H1 (cell line): ENCODE data around the gene ZDHHC24.

Experiments used
- ATF2 ChIP-seq: IDR thresholded peaks from 2 replicates; pipeline ENCODE4 v1.6.1; 2012; ENCODE audit warnings: low read length, inconsistent platforms
- CBX5 ChIP-seq: fragments of 300-800, 300-1000 bp; sonication (generic); IDR thresholded peaks from 2 replicates; pipeline ENCODE4 v1.7.1; 2016; ENCODE audit warnings: antibody characterized with exemption, low read length, low read depth
- CHD1 ChIP-seq: IDR thresholded peaks from 2 replicates; pipeline ENCODE4 v1.6.1; 2012; ENCODE audit warnings: low read depth, low read length, improper control_type of control experiment
- CTCF ChIP-seq, 3 experiments: IDR thresholded peaks; 1 replicate in 2 of 3; 2 replicates in 1 of 3; pipeline versions ENCODE4 v1.5.1 to v1.6.1; 2011; ENCODE audit warnings: low read length in 3 of 3, mild to moderate bottlenecking in 3 of 3, inconsistent platforms in 2 of 3, low read depth in 1 of 3, moderate library complexity in 1 of 3; ENCODE audit not compliant: insufficient read depth in 1 of 3; ENCODE audit errors: control extremely low read depth in 1 of 3
- EP300 ChIP-seq, 2 experiments: IDR thresholded peaks; 1 replicate in 1 of 2; 2 replicates in 1 of 2; pipeline ENCODE4 v1.6.1; 2011 to 2012; ENCODE audit warnings: low read depth in 2 of 2, low read length in 2 of 2, mild to moderate bottlenecking in 2 of 2, borderline replicate concordance in 1 of 2, inconsistent platforms in 1 of 2, moderate library complexity in 1 of 2
- EZH2 ChIP-seq: fragments of 200-600 bp; sonication (generic); IDR thresholded peaks from 2 replicates; pipeline ENCODE4 v1.7.1; 2012; ENCODE audit warnings: low read depth, mild to moderate bottlenecking, moderate library complexity, low read length, inconsistent platforms; ENCODE audit not compliant: severe bottlenecking
- MAX ChIP-seq: IDR thresholded peaks from 2 replicates; pipeline ENCODE4 v1.6.1; 2012; ENCODE audit warnings: inconsistent platforms
- POLR2AphosphoS5 ChIP-seq: IDR thresholded peaks from 2 replicates; pipeline ENCODE4 v1.6.1; 2011; ENCODE audit warnings: low read depth, low read length
- SIN3A ChIP-seq, 2 experiments: IDR thresholded peaks in 1 of 2; conservative IDR thresholded peaks in 1 of 2; 2 replicates each; pipeline ENCODE4 v1.6.1; 2011 to 2012; ENCODE audit warnings: low read length in 2 of 2, improper control_type of control experiment in 1 of 2, low read depth in 1 of 2, mild to moderate bottlenecking in 1 of 2
- TCF12 ChIP-seq: IDR thresholded peaks from 2 replicates; pipeline ENCODE4 v1.6.1; 2011; ENCODE audit warnings: low read depth, mild to moderate bottlenecking, low read length
- USF2 ChIP-seq: IDR thresholded peaks from 2 replicates; pipeline ENCODE4 v1.6.1; 2011; ENCODE audit warnings: low read length, improper control_type of control experiment

GRCh38 chr11:66549696-66550095, 3.8 kb upstream of the ZDHHC24 start:
- no peak for TF ChIP-seq CTCF (IDR thresholded peaks at IDR 0.05; ENCODE audit: control extremely low read depth in 1 of 3, insufficient read depth in 1 of 3, low read depth in 1 of 3, low read length in 3 of 3)
- no peak for TF ChIP-seq EZH2
- no peak for TF ChIP-seq USF2
- no peak for TF ChIP-seq SIN3A (conservative IDR thresholded peaks at IDR 0.05 in 1 of 2, IDR thresholded peaks at IDR 0.05 in 1 of 2; ENCODE audit: low read depth in 1 of 2, low read length in 2 of 2)
- TF ChIP-seq CBX5: no peak
- TF ChIP-seq MAX: no peak
- TF ChIP-seq ATF2: no peak
- no peak for TF ChIP-seq POLR2AphosphoS5
- no peak for TF ChIP-seq TCF12
- TF ChIP-seq CHD1: no peak
- no peak for TF ChIP-seq EP300 (IDR thresholded peaks at IDR 0.05; ENCODE audit: borderline replicate concordance in 1 of 2, low read depth in 2 of 2, low read length in 2 of 2)
